HEK293 (cell line): ENCODE data around the gene ZNF579.

Experiments
- GLIS2 ChIP-seq: fragments of 450-650 bp; formaldehyde crosslinking; IDR thresholded peaks from 2 replicates; pipeline ENCODE4 v1.5.1; 2016; ENCODE audit warnings: missing biosample characterization, missing genetic modification characterization
- KLF16 ChIP-seq: fragments of 450-650 bp; formaldehyde crosslinking; IDR thresholded peaks from 2 replicates; pipeline ENCODE4 v1.5.1; 2017; ENCODE audit warnings: missing biosample characterization, missing genetic modification characterization
- KLF8 ChIP-seq: fragments of 450-650 bp; formaldehyde crosslinking; IDR thresholded peaks from 2 replicates; pipeline ENCODE4 v1.5.1; 2016; ENCODE audit warnings: missing biosample characterization, missing genetic modification characterization
- KLF9 ChIP-seq: fragments of 450-650 bp; formaldehyde crosslinking; IDR thresholded peaks from 2 replicates; pipeline ENCODE4 v1.5.1; 2016; ENCODE audit warnings: missing biosample characterization, missing genetic modification characterization, low read depth
- SP3 ChIP-seq: fragments of 450-650 bp; formaldehyde crosslinking; IDR thresholded peaks from 2 replicates; pipeline ENCODE4 v1.5.1; 2016; ENCODE audit warnings: missing biosample characterization, missing genetic modification characterization
- WT1 ChIP-seq: fragments of 450-650 bp; formaldehyde crosslinking; IDR thresholded peaks from 2 replicates; pipeline ENCODE4 v1.5.1; 2016; ENCODE audit warnings: missing biosample characterization, missing genetic modification characterization
- ZBTB10 ChIP-seq: fragments of 450-650 bp; formaldehyde crosslinking; IDR thresholded peaks from 2 replicates; pipeline ENCODE4 v1.5.1; 2016; ENCODE audit warnings: missing biosample characterization, missing genetic modification characterization
- ZBTB21 ChIP-seq: fragments of 450-650 bp; formaldehyde crosslinking; IDR thresholded peaks from 2 replicates; pipeline ENCODE4 v1.5.1; 2017; ENCODE audit warnings: missing biosample characterization, missing genetic modification characterization
- ZNF157 ChIP-seq: fragments of 450-650 bp; formaldehyde crosslinking; IDR thresholded peaks from 2 replicates; pipeline ENCODE4 v1.5.1; 2016; ENCODE audit warnings: missing biosample characterization, missing genetic modification characterization
- ZNF19 ChIP-seq: fragments of 450-650 bp; formaldehyde crosslinking; IDR thresholded peaks from 2 replicates; pipeline ENCODE4; 2016; ENCODE audit warnings: missing biosample characterization, missing genetic modification characterization, low read depth
- ZNF266 ChIP-seq: fragments of 450-650 bp; formaldehyde crosslinking; IDR thresholded peaks from 2 replicates; pipeline ENCODE4 v1.5.1; 2016; ENCODE audit warnings: missing biosample characterization, missing genetic modification characterization, low read depth
- ZNF274 ChIP-seq, 2 experiments: fragments of 200-500 bp in 1 of 2; fragments of 450-650 bp in 1 of 2; sonication (Bioruptor generic) in 1 of 2; formaldehyde crosslinking in 1 of 2; IDR thresholded peaks; 2 replicates each; pipeline versions ENCODE4 v1.5.1 to v1.6.1; 2014 to 2016; ENCODE audit warnings: borderline replicate concordance in 1 of 2, inconsistent platforms in 1 of 2, low read length in 1 of 2, missing biosample characterization in 1 of 2, missing genetic modification characterization in 1 of 2
- ZNF555 ChIP-seq: fragments of 450-650 bp; formaldehyde crosslinking; conservative IDR thresholded peaks from 2 replicates; pipeline ENCODE4 v1.5.1; 2017; ENCODE audit warnings: missing biosample characterization, mild to moderate bottlenecking, missing genetic modification characterization, inconsistent platforms
- TF ChIP-seq, protein P1 (sequence below): fragments of 450-650 bp; formaldehyde crosslinking; IDR thresholded peaks from 2 replicates; pipeline ENCODE4; 2016; ENCODE audit warnings: missing biosample characterization, missing genetic modification characterization
- TF ChIP-seq, protein P2 (sequence below): fragments of 450-650 bp; formaldehyde crosslinking; IDR thresholded peaks from 2 replicates; pipeline ENCODE4 v1.5.1; 2016; ENCODE audit warnings: missing biosample characterization, missing genetic modification characterization
- TF ChIP-seq, protein P3 (sequence below): fragments of 450-650 bp; formaldehyde crosslinking; IDR thresholded peaks from 2 replicates; pipeline ENCODE4 v1.5.1; 2016; ENCODE audit warnings: missing biosample characterization, missing genetic modification characterization
- TF ChIP-seq, protein P4 (sequence below): fragments of 450-650 bp; formaldehyde crosslinking; conservative IDR thresholded peaks from 2 replicates; pipeline ENCODE4 v1.5.1; 2016; ENCODE audit warnings: low read depth, missing biosample characterization, missing genetic modification characterization
- TF ChIP-seq, protein P5 (sequence below): fragments of 450-650 bp; formaldehyde crosslinking; IDR thresholded peaks from 2 replicates; pipeline ENCODE4 v1.5.1; 2016; ENCODE audit warnings: missing biosample characterization, missing genetic modification characterization, low read depth
- TF ChIP-seq, protein P6 (sequence below): fragments of 450-650 bp; formaldehyde crosslinking; conservative IDR thresholded peaks from 2 replicates; pipeline ENCODE4 v1.5.1; 2016; ENCODE audit warnings: low read depth, missing biosample characterization, missing genetic modification characterization

ZNF579 gene

GRCh38 chr19:55599468-55599841 lies 18.8 kb upstream of the ZNF579 start, which contains the start of gene FIZ1 (continued):
- TF ChIP-seq, protein P1, sequence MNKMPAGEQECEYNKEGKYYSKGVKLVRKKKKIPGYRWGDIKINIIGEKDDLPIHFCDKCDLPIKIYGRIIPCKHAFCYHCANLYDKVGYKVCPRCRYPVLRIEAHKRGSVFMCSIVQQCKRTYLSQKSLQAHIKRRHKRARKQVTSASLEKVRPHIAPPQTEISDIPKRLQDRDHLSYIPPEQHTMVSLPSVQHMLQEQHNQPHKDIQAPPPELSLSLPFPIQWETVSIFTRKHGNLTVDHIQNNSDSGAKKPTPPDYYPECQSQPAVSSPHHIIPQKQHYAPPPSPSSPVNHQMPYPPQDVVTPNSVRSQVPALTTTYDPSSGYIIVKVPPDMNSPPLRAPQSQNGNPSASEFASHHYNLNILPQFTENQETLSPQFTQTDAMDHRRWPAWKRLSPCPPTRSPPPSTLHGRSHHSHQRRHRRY, result no peak
- TF ChIP-seq ZNF266 (no peak), KLF8 (peak; percentile 92), ZNF157 (no peak), ZNF555 (no peak), KLF16 (tag by site-specific recombination) (peak; percentile 1), WT1 (tag by site-specific recombination) (peak; percentile 68; the same call in 1 of the 2 replicates), ZNF274 (IDR thresholded peaks at IDR 0.05; ENCODE audit: low read length) (no peak), ZNF274 (tag by site-specific recombination; IDR thresholded peaks at IDR 0.05; ENCODE audit: borderline replicate concordance) (no peak), SP3 (no peak; the same call in none of the 2 replicates), KLF9 (tag by site-specific recombination) (no peak; the same call in 1 of the 2 replicates), ZNF19 (tag by site-specific recombination) (no peak), ZBTB10 (tag by site-specific recombination) (peak; percentile 99), ZBTB21 (peak; percentile 79), GLIS2 (peak; percentile 97; the same call in 1 of the 2 replicates)
- TF ChIP-seq, protein P2, sequence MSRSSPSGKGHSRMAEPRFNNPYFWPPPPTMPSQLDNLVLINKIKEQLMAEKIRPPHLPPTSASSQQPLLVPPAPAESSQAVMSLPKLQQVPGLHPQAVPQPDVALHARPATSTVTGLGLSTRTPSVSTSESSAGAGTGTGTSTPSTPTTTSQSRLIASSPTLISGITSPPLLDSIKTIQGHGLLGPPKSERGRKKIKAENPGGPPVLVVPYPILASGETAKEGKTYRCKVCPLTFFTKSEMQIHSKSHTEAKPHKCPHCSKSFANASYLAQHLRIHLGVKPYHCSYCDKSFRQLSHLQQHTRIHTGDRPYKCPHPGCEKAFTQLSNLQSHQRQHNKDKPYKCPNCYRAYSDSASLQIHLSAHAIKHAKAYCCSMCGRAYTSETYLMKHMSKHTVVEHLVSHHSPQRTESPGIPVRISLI (tag by site-specific recombination), result no peak
- TF ChIP-seq, protein P3, sequence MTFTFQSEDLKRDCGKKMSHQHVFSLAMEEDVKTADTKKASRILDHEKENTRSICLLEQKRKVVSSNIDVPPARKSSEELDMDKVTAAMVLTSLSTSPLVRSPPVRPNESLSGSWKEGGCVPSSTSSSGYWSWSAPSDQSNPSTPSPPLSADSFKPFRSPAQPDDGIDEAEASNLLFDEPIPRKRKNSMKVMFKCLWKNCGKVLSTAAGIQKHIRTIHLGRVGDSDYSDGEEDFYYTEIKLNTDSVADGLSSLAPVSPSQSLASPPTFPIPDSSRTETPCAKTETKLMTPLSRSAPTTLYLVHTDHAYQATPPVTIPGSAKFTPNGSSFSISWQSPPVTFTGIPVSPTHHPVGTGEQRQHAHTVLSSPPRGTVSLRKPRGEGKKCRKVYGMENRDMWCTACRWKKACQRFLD (tag by site-specific recombination), result no peak
- TF ChIP-seq, protein P4, sequence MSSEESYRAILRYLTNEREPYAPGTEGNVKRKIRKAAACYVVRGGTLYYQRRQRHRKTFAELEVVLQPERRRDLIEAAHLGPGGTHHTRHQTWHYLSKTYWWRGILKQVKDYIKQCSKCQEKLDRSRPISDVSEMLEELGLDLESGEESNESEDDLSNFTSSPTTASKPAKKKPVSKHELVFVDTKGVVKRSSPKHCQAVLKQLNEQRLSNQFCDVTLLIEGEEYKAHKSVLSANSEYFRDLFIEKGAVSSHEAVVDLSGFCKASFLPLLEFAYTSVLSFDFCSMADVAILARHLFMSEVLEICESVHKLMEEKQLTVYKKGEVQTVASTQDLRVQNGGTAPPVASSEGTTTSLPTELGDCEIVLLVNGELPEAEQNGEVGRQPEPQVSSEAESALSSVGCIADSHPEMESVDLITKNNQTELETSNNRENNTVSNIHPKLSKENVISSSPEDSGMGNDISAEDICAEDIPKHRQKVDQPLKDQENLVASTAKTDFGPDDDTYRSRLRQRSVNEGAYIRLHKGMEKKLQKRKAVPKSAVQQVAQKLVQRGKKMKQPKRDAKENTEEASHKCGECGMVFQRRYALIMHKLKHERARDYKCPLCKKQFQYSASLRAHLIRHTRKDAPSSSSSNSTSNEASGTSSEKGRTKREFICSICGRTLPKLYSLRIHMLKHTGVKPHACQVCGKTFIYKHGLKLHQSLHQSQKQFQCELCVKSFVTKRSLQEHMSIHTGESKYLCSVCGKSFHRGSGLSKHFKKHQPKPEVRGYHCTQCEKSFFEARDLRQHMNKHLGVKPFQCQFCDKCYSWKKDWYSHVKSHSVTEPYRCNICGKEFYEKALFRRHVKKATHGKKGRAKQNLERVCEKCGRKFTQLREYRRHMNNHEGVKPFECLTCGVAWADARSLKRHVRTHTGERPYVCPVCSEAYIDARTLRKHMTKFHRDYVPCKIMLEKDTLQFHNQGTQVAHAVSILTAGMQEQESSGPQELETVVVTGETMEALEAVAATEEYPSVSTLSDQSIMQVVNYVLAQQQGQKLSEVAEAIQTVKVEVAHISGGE, result peak; percentile 94
- TF ChIP-seq, protein P5, sequence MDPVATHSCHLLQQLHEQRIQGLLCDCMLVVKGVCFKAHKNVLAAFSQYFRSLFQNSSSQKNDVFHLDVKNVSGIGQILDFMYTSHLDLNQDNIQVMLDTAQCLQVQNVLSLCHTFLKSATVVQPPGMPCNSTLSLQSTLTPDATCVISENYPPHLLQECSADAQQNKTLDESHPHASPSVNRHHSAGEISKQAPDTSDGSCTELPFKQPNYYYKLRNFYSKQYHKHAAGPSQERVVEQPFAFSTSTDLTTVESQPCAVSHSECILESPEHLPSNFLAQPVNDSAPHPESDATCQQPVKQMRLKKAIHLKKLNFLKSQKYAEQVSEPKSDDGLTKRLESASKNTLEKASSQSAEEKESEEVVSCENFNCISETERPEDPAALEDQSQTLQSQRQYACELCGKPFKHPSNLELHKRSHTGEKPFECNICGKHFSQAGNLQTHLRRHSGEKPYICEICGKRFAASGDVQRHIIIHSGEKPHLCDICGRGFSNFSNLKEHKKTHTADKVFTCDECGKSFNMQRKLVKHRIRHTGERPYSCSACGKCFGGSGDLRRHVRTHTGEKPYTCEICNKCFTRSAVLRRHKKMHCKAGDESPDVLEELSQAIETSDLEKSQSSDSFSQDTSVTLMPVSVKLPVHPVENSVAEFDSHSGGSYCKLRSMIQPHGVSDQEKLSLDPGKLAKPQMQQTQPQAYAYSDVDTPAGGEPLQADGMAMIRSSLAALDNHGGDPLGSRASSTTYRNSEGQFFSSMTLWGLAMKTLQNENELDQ (tag by site-specific recombination), result no peak
- TF ChIP-seq, protein P6, sequence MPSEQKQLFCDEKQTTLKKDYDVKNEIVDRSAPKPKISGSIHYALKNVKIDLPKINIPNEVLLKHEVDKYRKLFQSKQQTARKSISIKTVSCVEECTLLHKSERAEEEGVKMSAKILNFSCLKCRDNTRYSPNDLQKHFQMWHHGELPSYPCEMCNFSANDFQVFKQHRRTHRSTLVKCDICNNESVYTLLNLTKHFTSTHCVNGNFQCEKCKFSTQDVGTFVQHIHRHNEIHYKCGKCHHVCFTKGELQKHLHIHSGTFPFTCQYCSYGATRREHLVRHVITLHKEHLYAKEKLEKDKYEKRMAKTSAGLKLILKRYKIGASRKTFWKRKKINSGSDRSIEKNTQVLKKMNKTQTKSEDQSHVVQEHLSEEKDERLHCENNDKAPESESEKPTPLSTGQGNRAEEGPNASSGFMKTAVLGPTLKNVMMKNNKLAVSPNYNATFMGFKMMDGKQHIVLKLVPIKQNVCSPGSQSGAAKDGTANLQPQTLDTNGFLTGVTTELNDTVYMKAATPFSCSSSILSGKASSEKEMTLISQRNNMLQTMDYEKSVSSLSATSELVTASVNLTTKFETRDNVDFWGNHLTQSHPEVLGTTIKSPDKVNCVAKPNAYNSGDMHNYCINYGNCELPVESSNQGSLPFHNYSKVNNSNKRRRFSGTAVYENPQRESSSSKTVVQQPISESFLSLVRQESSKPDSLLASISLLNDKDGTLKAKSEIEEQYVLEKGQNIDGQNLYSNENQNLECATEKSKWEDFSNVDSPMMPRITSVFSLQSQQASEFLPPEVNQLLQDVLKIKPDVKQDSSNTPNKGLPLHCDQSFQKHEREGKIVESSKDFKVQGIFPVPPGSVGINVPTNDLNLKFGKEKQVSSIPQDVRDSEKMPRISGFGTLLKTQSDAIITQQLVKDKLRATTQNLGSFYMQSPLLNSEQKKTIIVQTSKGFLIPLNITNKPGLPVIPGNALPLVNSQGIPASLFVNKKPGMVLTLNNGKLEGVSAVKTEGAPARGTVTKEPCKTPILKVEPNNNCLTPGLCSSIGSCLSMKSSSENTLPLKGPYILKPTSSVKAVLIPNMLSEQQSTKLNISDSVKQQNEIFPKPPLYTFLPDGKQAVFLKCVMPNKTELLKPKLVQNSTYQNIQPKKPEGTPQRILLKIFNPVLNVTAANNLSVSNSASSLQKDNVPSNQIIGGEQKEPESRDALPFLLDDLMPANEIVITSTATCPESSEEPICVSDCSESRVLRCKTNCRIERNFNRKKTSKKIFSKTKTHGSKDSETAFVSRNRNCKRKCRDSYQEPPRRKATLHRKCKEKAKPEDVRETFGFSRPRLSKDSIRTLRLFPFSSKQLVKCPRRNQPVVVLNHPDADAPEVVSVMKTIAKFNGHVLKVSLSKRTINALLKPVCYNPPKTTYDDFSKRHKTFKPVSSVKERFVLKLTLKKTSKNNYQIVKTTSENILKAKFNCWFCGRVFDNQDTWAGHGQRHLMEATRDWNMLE (tag by site-specific recombination), result peak; percentile 85
